ENCODE data around the gene WARS2.

DNA sequence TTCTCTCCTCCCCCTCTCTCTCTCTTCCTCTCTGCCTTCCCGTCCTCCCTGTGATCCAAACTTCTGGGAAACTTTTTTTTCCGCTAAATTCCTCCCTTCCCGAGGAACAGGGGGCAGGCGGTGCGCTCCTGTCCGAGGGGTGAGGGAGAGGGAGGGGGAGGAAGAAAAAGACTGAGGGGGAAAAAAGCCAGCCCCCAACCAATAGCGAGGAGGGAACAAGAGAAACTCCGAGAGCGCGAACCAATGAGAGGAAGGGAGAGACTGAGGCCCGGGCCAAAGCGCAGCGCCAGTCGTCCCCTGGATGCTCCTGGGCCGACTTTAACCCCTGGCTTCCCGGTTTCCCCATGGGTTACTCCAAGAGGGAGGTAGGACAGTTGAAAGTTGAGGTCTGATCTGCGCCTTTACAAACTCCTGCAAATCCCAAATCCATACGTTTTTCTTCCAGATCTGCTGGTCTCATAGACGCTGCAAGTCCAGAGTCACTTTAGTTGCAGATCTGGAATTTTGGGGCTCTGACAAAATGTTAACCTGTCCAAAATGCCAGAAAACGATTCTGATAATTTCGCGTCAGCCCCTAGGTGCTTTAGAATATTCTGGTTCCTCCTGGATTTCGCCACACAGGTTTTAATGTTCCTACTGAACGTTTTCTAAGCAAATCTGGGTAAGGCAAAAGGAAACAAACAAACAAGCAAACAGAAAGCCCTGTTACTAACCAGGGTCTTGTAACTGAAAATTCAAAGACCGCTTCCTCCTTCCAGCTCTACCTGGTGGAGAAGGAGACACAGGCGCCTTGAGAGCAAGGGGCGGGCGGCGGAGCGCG is 152.1 kb downstream of the WARS2 start, which contains the start of gene TBX15:
- TF ChIP-seq POLR2AphosphoS5 (IDR thresholded peaks at IDR 0.05), result no peak
- TF ChIP-seq, protein P1, sequence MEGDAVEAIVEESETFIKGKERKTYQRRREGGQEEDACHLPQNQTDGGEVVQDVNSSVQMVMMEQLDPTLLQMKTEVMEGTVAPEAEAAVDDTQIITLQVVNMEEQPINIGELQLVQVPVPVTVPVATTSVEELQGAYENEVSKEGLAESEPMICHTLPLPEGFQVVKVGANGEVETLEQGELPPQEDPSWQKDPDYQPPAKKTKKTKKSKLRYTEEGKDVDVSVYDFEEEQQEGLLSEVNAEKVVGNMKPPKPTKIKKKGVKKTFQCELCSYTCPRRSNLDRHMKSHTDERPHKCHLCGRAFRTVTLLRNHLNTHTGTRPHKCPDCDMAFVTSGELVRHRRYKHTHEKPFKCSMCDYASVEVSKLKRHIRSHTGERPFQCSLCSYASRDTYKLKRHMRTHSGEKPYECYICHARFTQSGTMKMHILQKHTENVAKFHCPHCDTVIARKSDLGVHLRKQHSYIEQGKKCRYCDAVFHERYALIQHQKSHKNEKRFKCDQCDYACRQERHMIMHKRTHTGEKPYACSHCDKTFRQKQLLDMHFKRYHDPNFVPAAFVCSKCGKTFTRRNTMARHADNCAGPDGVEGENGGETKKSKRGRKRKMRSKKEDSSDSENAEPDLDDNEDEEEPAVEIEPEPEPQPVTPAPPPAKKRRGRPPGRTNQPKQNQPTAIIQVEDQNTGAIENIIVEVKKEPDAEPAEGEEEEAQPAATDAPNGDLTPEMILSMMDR (IDR thresholded peaks at IDR 0.05), result no peak
- TF ChIP-seq POLR2A (IDR thresholded peaks at IDR 0.05; ENCODE audit: low read depth), result no peak
